SK-N-SH (cell line): ENCODE results near the gene TRAIP. TPM values are rescaled to one million over a fixed set of nuclear protein-coding genes. Genes with fewer than 3 reads are reported as not detected.
A peak's percentile ranks its signal among the peaks of the same experiment; 100 is the strongest.

ENCODE experiments used
- CTCF ChIA-PET: fragments of 300-600, 350-600 bp; formaldehyde crosslinking; extraction: SDS; loops from one replicate; lab custom pipeline; 2021; lab: Yijun Ruan, JAX
- POLR2A ChIA-PET: fragments of 350-600 bp; sonication (Branson Sonifier 250); formaldehyde crosslinking; extraction: SDS; loops from one replicate; lab custom pipeline; 2020; ENCODE audit warnings: antibody characterized with exemption, inconsistent platforms; lab: Yijun Ruan, JAX
- DNase-seq: peaks from one replicate; pipeline ENCODE4 v3.0.0; 2012
- H2AFZ ChIP-seq: fragments of 200-600 bp; sonication (generic); 2 replicates; pipeline ENCODE4 v1.8.1; 2016; ENCODE audit warnings: antibody characterized with exemption, mild to moderate bottlenecking, low read depth
- H3F3A ChIP-seq: fragments of 200-600 bp; sonication (generic); replicated peaks from 2 replicates; pipeline ENCODE3; 2016; ENCODE audit warnings: antibody characterized with exemption, mild to moderate bottlenecking; ENCODE audit not compliant: insufficient read depth
- H3K27ac ChIP-seq, 2 experiments: fragments of 200-500 bp in 1 of 2; fragments of 200-600 bp in 1 of 2; sonication (Bioruptor generic) in 1 of 2; sonication (generic), shearing (Covaris generic) in 1 of 2; 2 replicates each; pipeline versions ENCODE4 v1.5.1 to v1.6.1; 2014 to 2016; ENCODE audit warnings: low read depth in 2 of 2, inconsistent platforms in 1 of 2, low read length in 1 of 2, mild to moderate bottlenecking in 1 of 2, mixed read lengths in 1 of 2
- H3K27me3 ChIP-seq: fragments of 200-600 bp; sonication (generic), shearing (Covaris generic); 2 replicates; pipeline ENCODE4 v1.6.1; 2016; ENCODE audit warnings: mixed run types; ENCODE audit not compliant: insufficient read depth
- H3K36me3 ChIP-seq, 2 experiments: fragments of 200-500 bp in 1 of 2; fragments of 200-600 bp in 1 of 2; sonication (Bioruptor generic) in 1 of 2; sonication (generic) in 1 of 2; replicated peaks in 1 of 2; 2 replicates each; pipeline versions ENCODE3 to v1.5.1; 2014 to 2016; ENCODE audit warnings: low read length in 1 of 2, mild to moderate bottlenecking in 1 of 2; ENCODE audit not compliant: insufficient read depth in 2 of 2, control insufficient read depth in 1 of 2
- H3K4me1 ChIP-seq, 2 experiments: fragments of 200-500 bp in 1 of 2; fragments of 200-600 bp in 1 of 2; sonication (Bioruptor generic) in 1 of 2; sonication (generic), shearing (Covaris generic) in 1 of 2; 2 replicates each; pipeline versions ENCODE4 v1.5.1 to v1.6.1; 2014 to 2016; ENCODE audit warnings: low read depth in 1 of 2, low read length in 1 of 2, mixed run types in 1 of 2; ENCODE audit not compliant: insufficient read depth in 2 of 2, control insufficient read depth in 1 of 2
- H3K4me2 ChIP-seq: fragments of 200-600 bp; sonication (generic), shearing (Covaris generic); 2 replicates; pipeline ENCODE4 v1.6.1; 2017; ENCODE audit warnings: mixed run types
- H3K4me3 ChIP-seq, 2 experiments: fragments of 200-500 bp in 1 of 2; fragments of 200-600 bp in 1 of 2; sonication (Bioruptor generic) in 1 of 2; sonication (generic), shearing (Covaris generic) in 1 of 2; 2 replicates each; pipeline versions ENCODE4 v1.5.1 to v1.8.1; 2014 to 2016; ENCODE audit warnings: low read depth in 2 of 2, inconsistent platforms in 1 of 2, low read length in 1 of 2, mild to moderate bottlenecking in 1 of 2, mixed read lengths in 1 of 2, moderate library complexity in 1 of 2
- H3K79me2 ChIP-seq: fragments of 200-600 bp; sonication (generic); 2 replicates; pipeline ENCODE4 v1.8.1; 2017; ENCODE audit warnings: mild to moderate bottlenecking; ENCODE audit not compliant: insufficient read depth
- H3K9ac ChIP-seq: fragments of 200-600 bp; sonication (generic); 2 replicates; pipeline ENCODE4 v1.6.1; 2017; ENCODE audit warnings: mixed run types
- H3K9me2 ChIP-seq: fragments of 200-600 bp; sonication (generic); 2 replicates; pipeline ENCODE4 v1.6.1; 2017; ENCODE audit warnings: mixed run types
- H3K9me3 ChIP-seq: fragments of 200-600 bp; sonication (generic); 2 replicates; pipeline ENCODE4 v1.6.1; 2017; ENCODE audit warnings: mixed run types, mild to moderate bottlenecking, moderate library complexity
- H4K20me1 ChIP-seq: fragments of 200-600 bp; sonication (generic); 2 replicates; pipeline ENCODE4 v1.6.1; 2017; ENCODE audit warnings: mild to moderate bottlenecking, mixed run types; ENCODE audit not compliant: insufficient read depth
- CHD2 ChIP-seq: fragments of 150-350 bp; IDR thresholded peaks from 2 replicates; pipeline ENCODE4 v1.6.1; 2018; ENCODE audit warnings: low read length; ENCODE audit not compliant: partially characterized antibody
- FOXM1 ChIP-seq: IDR thresholded peaks from 2 replicates; pipeline ENCODE4 v1.4.0; 2012; ENCODE audit warnings: low read depth, mild to moderate bottlenecking
- GABPA ChIP-seq: IDR thresholded peaks from 2 replicates; pipeline ENCODE4 v1.4.0; 2012; ENCODE audit warnings: low read depth, mild to moderate bottlenecking
- GATA2 ChIP-seq: sonication (generic); formaldehyde crosslinking; IDR thresholded peaks from 2 replicates; pipeline ENCODE4 v1.5.0; 2020; ENCODE audit warnings: mild to moderate bottlenecking, missing genetic modification reagents
- IRF3 ChIP-seq: fragments of 150-350 bp; IDR thresholded peaks from 2 replicates; pipeline ENCODE4 v1.6.1; 2016; ENCODE audit warnings: mild to moderate bottlenecking, low read depth, low read length
- NFIC ChIP-seq: IDR thresholded peaks from 2 replicates; pipeline ENCODE4 v1.4.0; 2012; ENCODE audit warnings: borderline replicate concordance
- RCOR1 ChIP-seq: fragments of 150-350 bp; IDR thresholded peaks from 2 replicates; pipeline ENCODE4 v1.6.1; 2017; ENCODE audit warnings: antibody characterized with exemption, low read length
- RXRA ChIP-seq: IDR thresholded peaks from 2 replicates; pipeline ENCODE4 v1.4.0; 2012; ENCODE audit warnings: low read depth, mild to moderate bottlenecking, borderline replicate concordance
- SIN3A ChIP-seq: IDR thresholded peaks from 2 replicates; pipeline ENCODE4 v1.6.1; 2012; ENCODE audit warnings: low read depth, mild to moderate bottlenecking, low read length, moderate library complexity, borderline replicate concordance
- SMC3 ChIP-seq: IDR thresholded peaks from 2 replicates; pipeline ENCODE4 v1.6.1; 2012; ENCODE audit warnings: low read depth, low read length, improper control_type of control experiment
- TAF1 ChIP-seq: IDR thresholded peaks from 2 replicates; pipeline ENCODE4 v1.6.1; 2012; ENCODE audit warnings: low read depth, mild to moderate bottlenecking, low read length, moderate library complexity, borderline replicate concordance
- TEAD4 ChIP-seq: IDR thresholded peaks from 2 replicates; pipeline ENCODE4 v1.4.0; 2012; ENCODE audit warnings: mild to moderate bottlenecking, borderline replicate concordance; ENCODE audit not compliant: insufficient read depth
- WGBS: methylation state at CpG from one replicate; pipeline ENCODE4 v1.1.6; 2017; ENCODE audit warnings: low lambda C conversion rate; 5-methylcytosine and 5-hydroxymethylcytosine counted together
- polyA plus RNA-seq, 3 experiments: library from polyadenylated mRNA; depleted of rRNA; stranded (reverse); fragments of >200 nt; gene quantifications; 2 replicates each; pipeline ENCODE4 v1.2.3, GENCODE V29; 2012
- TF ChIP-seq, protein P1 (sequence below): IDR thresholded peaks from 2 replicates; pipeline ENCODE4 v1.4.0; 2012; ENCODE audit warnings: low read depth
- TF ChIP-seq, protein P2 (sequence below): fragments of 200-600 bp; sonication (generic); IDR thresholded peaks from 2 replicates; pipeline ENCODE4 v1.6.1; 2017; ENCODE audit warnings: antibody characterized with exemption, mild to moderate bottlenecking, moderate library complexity

The TRAIP gene
- polyA plus RNA-seq, 1 of the 3 experiments (the other 2 are of a cell fraction) = 8.1 TPM

DNA sequence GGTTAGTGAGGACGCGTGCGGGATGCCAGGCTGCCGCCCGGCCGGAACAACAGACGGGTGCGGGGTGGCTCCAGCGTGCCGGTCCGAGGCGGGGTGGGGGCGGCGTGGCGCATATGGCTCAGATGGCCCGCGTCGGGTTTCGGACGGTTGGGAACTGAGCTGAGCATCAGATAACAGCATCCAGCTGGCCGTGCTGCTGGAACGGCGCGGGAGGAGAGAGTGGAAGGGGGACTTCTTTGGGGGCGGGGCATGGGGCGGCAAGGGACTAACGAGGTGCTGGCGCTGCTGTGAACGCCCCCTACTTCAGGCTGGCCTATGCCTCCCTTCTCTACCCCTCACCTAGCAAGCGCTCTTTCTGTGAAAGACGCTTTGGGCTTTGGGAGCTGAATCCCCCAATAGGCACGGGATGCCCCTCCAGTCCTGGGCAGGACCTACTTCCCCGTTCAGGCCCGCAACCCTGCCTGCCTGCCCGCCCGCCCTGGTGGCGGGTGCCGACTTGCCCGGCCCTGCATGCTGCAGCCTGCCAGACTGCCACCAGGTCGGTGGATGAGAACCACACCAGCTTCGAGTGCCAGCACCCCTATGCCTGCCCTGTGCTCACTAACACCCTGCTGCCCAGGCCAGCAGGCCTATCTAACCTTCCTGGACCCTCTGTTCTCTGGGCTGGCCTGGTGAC is 52.8 kb downstream of the TRAIP start:
- CTCF ChIA-PET = interaction anchor here (0.6 to 17.6 kb wide), 35 partner anchors 8 to 355 kb away, joined by 3 to 386 read pairs (median 6); partner anchors contain the start of genes AMIGO3, CAMKV, GMPPB and IP6K1
- WGBS = 0% methylated on average over 22 of the region's 41 CpGs

More for the DNA sequence above, 52.8 kb downstream of the TRAIP start:
- peak overlapping the region; percentile 13 to 98; a peak in 3 of 4 replicates for H3K27ac ChIP-seq
- H4K20me1 ChIP-seq = no peaks in the 10 kb centered on the region
- no peaks in the 10 kb centered on the region for H3K9me2 ChIP-seq
- TF ChIP-seq SIN3A = no peak
- no peak for TF ChIP-seq TEAD4
- no peak for TF ChIP-seq NFIC
- TF ChIP-seq TAF1 = no peak
- TF ChIP-seq CHD2 = no peak
- no peak for TF ChIP-seq RCOR1
- TF ChIP-seq RXRA = no peak
- TF ChIP-seq, protein P1, sequence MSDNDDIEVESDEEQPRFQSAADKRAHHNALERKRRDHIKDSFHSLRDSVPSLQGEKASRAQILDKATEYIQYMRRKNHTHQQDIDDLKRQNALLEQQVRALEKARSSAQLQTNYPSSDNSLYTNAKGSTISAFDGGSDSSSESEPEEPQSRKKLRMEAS = 0 out of 2 replicates have a peak, but pooled peaks have one; percentile 45
- no peak for TF ChIP-seq FOXM1
- no peak for TF ChIP-seq IRF3
- TF ChIP-seq SMC3 = no peak
- TF ChIP-seq GATA2 = peak; percentile 70
- TF ChIP-seq GABPA = no peak
- TF ChIP-seq, protein P2, sequence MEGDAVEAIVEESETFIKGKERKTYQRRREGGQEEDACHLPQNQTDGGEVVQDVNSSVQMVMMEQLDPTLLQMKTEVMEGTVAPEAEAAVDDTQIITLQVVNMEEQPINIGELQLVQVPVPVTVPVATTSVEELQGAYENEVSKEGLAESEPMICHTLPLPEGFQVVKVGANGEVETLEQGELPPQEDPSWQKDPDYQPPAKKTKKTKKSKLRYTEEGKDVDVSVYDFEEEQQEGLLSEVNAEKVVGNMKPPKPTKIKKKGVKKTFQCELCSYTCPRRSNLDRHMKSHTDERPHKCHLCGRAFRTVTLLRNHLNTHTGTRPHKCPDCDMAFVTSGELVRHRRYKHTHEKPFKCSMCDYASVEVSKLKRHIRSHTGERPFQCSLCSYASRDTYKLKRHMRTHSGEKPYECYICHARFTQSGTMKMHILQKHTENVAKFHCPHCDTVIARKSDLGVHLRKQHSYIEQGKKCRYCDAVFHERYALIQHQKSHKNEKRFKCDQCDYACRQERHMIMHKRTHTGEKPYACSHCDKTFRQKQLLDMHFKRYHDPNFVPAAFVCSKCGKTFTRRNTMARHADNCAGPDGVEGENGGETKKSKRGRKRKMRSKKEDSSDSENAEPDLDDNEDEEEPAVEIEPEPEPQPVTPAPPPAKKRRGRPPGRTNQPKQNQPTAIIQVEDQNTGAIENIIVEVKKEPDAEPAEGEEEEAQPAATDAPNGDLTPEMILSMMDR = peak; percentile 20; the same call in 1 of the 2 replicates
- TF ChIP-seq, all 33 proteins: peak for 3
- no peaks in the 10 kb centered on the region for H3K9me3 ChIP-seq
- H3K27me3 ChIP-seq = no peaks in the 10 kb centered on the region
- no peaks in the 10 kb centered on the region for H3F3A ChIP-seq
- H3K4me3 ChIP-seq = peak overlapping the region; percentile 83 to 94
- peak overlapping the region; percentile 95 for H3K4me2 ChIP-seq
- POLR2A ChIA-PET = interaction anchor here (0.6 to 5.0 kb wide), 9 partner anchors 36 to 151 kb away, joined by 3 to 37 read pairs (median 3); partner anchors contain the start of genes MON1A and RBM6
- no peaks in the 10 kb centered on the region for H3K36me3 ChIP-seq
- DNase-seq = peak; percentile 84
- peaks cover 16 to 50% of the 10 kb centered on the region in 2 experiments for H3K4me1 ChIP-seq
- peak overlapping the region; percentile 95 for H2AFZ ChIP-seq
- H3K79me2 ChIP-seq = no peaks in the 10 kb centered on the region
- peak overlapping the region; percentile 73; the same call in 1 of the 2 replicates for H3K9ac ChIP-seq
